DMS114 treated with DMSO at 0.1 percent for 48 hours (cell line): ENCODE measurements around the gene HBEGF.

Experiments
- DNase-seq: peaks from one replicate; lab custom pipeline; 2025; ENCODE audit not compliant: unreplicated experiment; lab: John Stamatoyannopoulos, UW

Gene HBEGF

GRCh38 chr5:140346348-140347221, at the start of gene HBEGF:
TSS of gene HBEGF (minus strand) at chr5:140346603. CDS start at chr5:140346328, 275 bp downstream.
- DNase-seq: peak; percentile 34

- no peak for DNase-seq
Observed at GRCh38 chr5:140393738-140394137, 47.3 kb upstream of the HBEGF start.

GRCh38 chr5:140391732-140392131, 45.3 kb upstream of the HBEGF start:
- DNase-seq: no peak

GRCh38 chr5:140391312-140391711, 44.9 kb upstream of the HBEGF start:
- no peak for DNase-seq

- DNase-seq: no peak
Observed at GRCh38 chr5:140388052-140388451, 41.6 kb upstream of the HBEGF start.

GRCh38 chr5:140383300-140383699, 36.9 kb upstream of the HBEGF start:
- DNase-seq: no peak

- DNase-seq: no peak
Observed at GRCh38 chr5:140382866-140383265, 36.5 kb upstream of the HBEGF start.

- no peak for DNase-seq
Observed at GRCh38 chr5:140381972-140382371, 35.6 kb upstream of the HBEGF start.

GRCh38 chr5:140381351-140381750, 34.9 kb upstream of the HBEGF start:
- no peak for DNase-seq

- DNase-seq: peak; percentile 79
Observed at GRCh38 chr5:140372971-140373487, 26.6 kb upstream of the HBEGF start.

- no peak for DNase-seq
Observed at GRCh38 chr5:140371356-140372151, 25.2 kb upstream of the HBEGF start.

- DNase-seq: no peak
Observed at GRCh38 chr5:140367256-140368013, 21.0 kb upstream of the HBEGF start.

- DNase-seq: no peak
Observed at GRCh38 chr5:140366589-140367255, 20.3 kb upstream of the HBEGF start.

GRCh38 chr5:140365941-140366340, 19.5 kb upstream of the HBEGF start:
- DNase-seq: no peak

- DNase-seq: no peak
Observed at GRCh38 chr5:140365282-140365681, 18.9 kb upstream of the HBEGF start.

GRCh38 chr5:140364472-140364765, 18.0 kb upstream of the HBEGF start:
- no peak for DNase-seq

- no peak for DNase-seq
Observed at GRCh38 chr5:140363631-140364471, 17.4 kb upstream of the HBEGF start.

- DNase-seq: no peak
Observed at GRCh38 chr5:140362875-140363630, 16.6 kb upstream of the HBEGF start.

- no peak for DNase-seq
Observed at GRCh38 chr5:140362311-140362710, 15.9 kb upstream of the HBEGF start.
